MCF 10A (cell line): ENCODE data around the gene HSPA12A. TPM values are rescaled to one million over a fixed set of nuclear protein-coding genes. Genes with fewer than 3 reads are reported as not detected.

Source experiments
- BruUV-seq: library from RNA; stranded (reverse); fragments of 400-500 nt; replicated peaks from 2 replicates; lab custom pipeline; 2021; lab: Mats Ljungman, UMichigan
- CTCF ChIA-PET: fragments of 300-600 bp; sonication (Branson Sonifier 250); formaldehyde crosslinking; extraction: SDS; loops from one replicate; lab custom pipeline; 2021; ENCODE audit warnings: antibody characterized with exemption, inconsistent platforms; lab: Yijun Ruan, JAX
- POLR2A ChIA-PET: fragments of 300-600, 350-650 bp; sonication (Branson Sonifier 250); formaldehyde crosslinking; extraction: SDS; loops from one replicate; lab custom pipeline; 2020; ENCODE audit warnings: antibody characterized with exemption, inconsistent platforms; lab: Yijun Ruan, JAX
- DNase-seq: peaks from one replicate; pipeline ENCODE4 v3.0.0-alpha.2; 2018; ENCODE audit not compliant: unreplicated experiment
- H3K27ac Mint-ChIP-seq: one replicate; pipeline ENCODE4 v1.8.0; 2022; ENCODE audit warnings: mild to moderate bottlenecking, low read depth, mixed read lengths; ENCODE audit not compliant: unreplicated experiment
- H3K27me3 Mint-ChIP-seq: one replicate; pipeline ENCODE4 v1.8.0; 2022; ENCODE audit warnings: mixed read lengths; ENCODE audit not compliant: insufficient read depth, unreplicated experiment
- H3K36me3 Mint-ChIP-seq: one replicate; pipeline ENCODE4 v1.8.0; 2022; ENCODE audit warnings: mild to moderate bottlenecking, moderate library complexity, mixed read lengths; ENCODE audit not compliant: insufficient read depth, unreplicated experiment
- H3K4me1 Mint-ChIP-seq: one replicate; pipeline ENCODE4 v1.8.0; 2022; ENCODE audit warnings: mixed read lengths; ENCODE audit not compliant: insufficient read depth, unreplicated experiment
- H3K4me3 Mint-ChIP-seq: one replicate; pipeline ENCODE4 v1.8.0; 2022; ENCODE audit warnings: mild to moderate bottlenecking, moderate library complexity, mixed read lengths; ENCODE audit not compliant: unreplicated experiment
- H3K9me3 Mint-ChIP-seq: one replicate; pipeline ENCODE4 v1.8.0; 2022; ENCODE audit warnings: mixed read lengths; ENCODE audit not compliant: unreplicated experiment
- intact Hi-C: fragments of 100-400 bp; cut with micrococcal nuclease; formaldehyde crosslinking; loops from 2 replicates; pipeline ENCODE4 v1.14.1; 2022
- total RNA-seq: library from RNA; stranded (reverse); gene quantifications from 2 replicates; pipeline ENCODE4 v1.2.3, GENCODE V29; 2022
- TF ChIP-seq, protein P1 (sequence below): fragments of 200-600 bp; IDR thresholded peaks from one replicate; pipeline ENCODE4 v1.8.0; 2022; ENCODE audit warnings: antibody characterized with exemption, mild to moderate bottlenecking; ENCODE audit not compliant: unreplicated experiment

Gene HSPA12A
- total RNA-seq, 1 experiment from 2014 or later: 9.1 TPM

GRCh38 chr10:116685807-116686206 lies 56.6 kb downstream of the HSPA12A start:
- DNase-seq: no peak
- H3K27ac Mint-ChIP-seq: no peak overlapping the region
- intact Hi-C loops: no loop called here
- no peak overlapping the region for H3K4me3 Mint-ChIP-seq
- H3K36me3 Mint-ChIP-seq: peaks cover 4% of the 10 kb centered on the region
- no TSS peak for BruUV-seq
- peaks cover 6% of the 10 kb centered on the region for H3K4me1 Mint-ChIP-seq
- ChIA-PET POLR2A (interaction anchor here (0.6 kb wide), 1 partner anchor 1922 kb away, joined by 3 read pairs; no protein-coding TSS in a partner anchor), CTCF (interaction anchor here (0.6 to 10.9 kb wide), 4 partner anchors 14 to 102 kb away, joined by 6 to 339 read pairs (median 7); no protein-coding TSS in a partner anchor)
- TF ChIP-seq, protein P1, sequence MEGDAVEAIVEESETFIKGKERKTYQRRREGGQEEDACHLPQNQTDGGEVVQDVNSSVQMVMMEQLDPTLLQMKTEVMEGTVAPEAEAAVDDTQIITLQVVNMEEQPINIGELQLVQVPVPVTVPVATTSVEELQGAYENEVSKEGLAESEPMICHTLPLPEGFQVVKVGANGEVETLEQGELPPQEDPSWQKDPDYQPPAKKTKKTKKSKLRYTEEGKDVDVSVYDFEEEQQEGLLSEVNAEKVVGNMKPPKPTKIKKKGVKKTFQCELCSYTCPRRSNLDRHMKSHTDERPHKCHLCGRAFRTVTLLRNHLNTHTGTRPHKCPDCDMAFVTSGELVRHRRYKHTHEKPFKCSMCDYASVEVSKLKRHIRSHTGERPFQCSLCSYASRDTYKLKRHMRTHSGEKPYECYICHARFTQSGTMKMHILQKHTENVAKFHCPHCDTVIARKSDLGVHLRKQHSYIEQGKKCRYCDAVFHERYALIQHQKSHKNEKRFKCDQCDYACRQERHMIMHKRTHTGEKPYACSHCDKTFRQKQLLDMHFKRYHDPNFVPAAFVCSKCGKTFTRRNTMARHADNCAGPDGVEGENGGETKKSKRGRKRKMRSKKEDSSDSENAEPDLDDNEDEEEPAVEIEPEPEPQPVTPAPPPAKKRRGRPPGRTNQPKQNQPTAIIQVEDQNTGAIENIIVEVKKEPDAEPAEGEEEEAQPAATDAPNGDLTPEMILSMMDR: no peak
- H3K9me3 Mint-ChIP-seq: no peaks in the 10 kb centered on the region
- no peaks in the 10 kb centered on the region for H3K27me3 Mint-ChIP-seq

- H3K27me3 Mint-ChIP-seq: no peaks in the 10 kb centered on the region
- TF ChIP-seq, protein P1: no peak
- ChIA-PET CTCF (interaction anchor here (0.8 to 10.9 kb wide), 4 partner anchors 20 to 103 kb away, joined by 3 to 339 read pairs (median 7); no protein-coding TSS in a partner anchor), POLR2A (no interaction called here)
- H3K4me3 Mint-ChIP-seq: no peak overlapping the region
- DNase-seq: no peak
- no TSS peak for BruUV-seq
- peaks cover 6% of the 10 kb centered on the region for H3K4me1 Mint-ChIP-seq
- no peaks in the 10 kb centered on the region for H3K9me3 Mint-ChIP-seq
- H3K36me3 Mint-ChIP-seq: peaks cover 4% of the 10 kb centered on the region
- intact Hi-C loops: no loop called here
- H3K27ac Mint-ChIP-seq: no peak overlapping the region
Measured at GRCh38 chr10:116684781-116685180, 57.6 kb downstream of the HSPA12A start.

GRCh38 chr10:116683821-116684220 lies 58.5 kb downstream of the HSPA12A start:
- intact Hi-C loops: loop anchor here (2.0 kb wide), 1 partner anchor 59 kb away; the partner anchor contains the start of gene HSPA12A
- H3K4me3 Mint-ChIP-seq: no peak overlapping the region
- H3K36me3 Mint-ChIP-seq: peaks cover 4% of the 10 kb centered on the region
- ChIA-PET CTCF (interaction anchor here (0.8 to 10.9 kb wide), 10 partner anchors 10 to 492 kb away, joined by 3 to 339 read pairs (median 4); no protein-coding TSS in a partner anchor), POLR2A (interaction anchor here (3.2 kb wide), 1 partner anchor 104 kb away, joined by 23 read pairs; no protein-coding TSS in a partner anchor)
- no peaks in the 10 kb centered on the region for H3K27me3 Mint-ChIP-seq
- peaks cover 6% of the 10 kb centered on the region for H3K4me1 Mint-ChIP-seq
- H3K27ac Mint-ChIP-seq: no peak overlapping the region
- BruUV-seq: no TSS peak
- no peaks in the 10 kb centered on the region for H3K9me3 Mint-ChIP-seq
- TF ChIP-seq, protein P1: no peak
- DNase-seq: no peak

DNA sequence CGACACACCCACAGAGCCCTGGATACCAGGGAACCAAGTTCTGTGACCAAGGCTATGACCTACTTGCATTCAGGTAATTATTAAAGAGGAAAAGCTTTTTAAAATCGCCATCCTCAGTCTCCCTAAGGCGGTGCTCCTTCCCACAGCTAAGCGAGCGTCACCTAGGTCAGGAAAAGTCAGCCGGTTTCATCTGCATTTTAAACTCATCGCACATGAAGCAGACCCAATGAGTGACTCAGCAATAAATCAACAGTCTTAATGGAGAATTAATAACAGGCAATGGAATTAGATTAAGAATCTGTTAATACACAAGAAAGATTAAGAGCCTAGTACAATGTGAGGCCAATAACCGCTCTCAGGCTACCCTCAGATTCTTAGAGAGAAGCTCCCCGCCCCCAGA lies 59.2 kb downstream of the HSPA12A start:
- no TSS peak for BruUV-seq
- intact Hi-C loops: loop anchor here (2.0 kb wide), 1 partner anchor 60 kb away; the partner anchor contains the start of gene HSPA12A

More for the DNA sequence above, 59.2 kb downstream of the HSPA12A start:
- CTCF ChIA-PET: interaction anchor here (0.6 to 10.9 kb wide), 26 partner anchors 9 to 914 kb away, joined by 3 to 339 read pairs (median 4); no protein-coding TSS in a partner anchor
- Mint-ChIP-seq H3K36me3 (peaks cover 4% of the 10 kb centered on the region), H3K27me3 (no peaks in the 10 kb centered on the region), H3K27ac (no peak overlapping the region), H3K4me1 (peaks cover 6% of the 10 kb centered on the region), H3K4me3 (no peak overlapping the region), H3K9me3 (no peaks in the 10 kb centered on the region)
- DNase-seq: no peak
- POLR2A ChIA-PET: interaction anchor here (3.2 kb wide), 1 partner anchor 105 kb away, joined by 23 read pairs; no protein-coding TSS in a partner anchor
- TF ChIP-seq, protein P1: no peak
